ENCODE data around the gene STRADB.

DNA sequence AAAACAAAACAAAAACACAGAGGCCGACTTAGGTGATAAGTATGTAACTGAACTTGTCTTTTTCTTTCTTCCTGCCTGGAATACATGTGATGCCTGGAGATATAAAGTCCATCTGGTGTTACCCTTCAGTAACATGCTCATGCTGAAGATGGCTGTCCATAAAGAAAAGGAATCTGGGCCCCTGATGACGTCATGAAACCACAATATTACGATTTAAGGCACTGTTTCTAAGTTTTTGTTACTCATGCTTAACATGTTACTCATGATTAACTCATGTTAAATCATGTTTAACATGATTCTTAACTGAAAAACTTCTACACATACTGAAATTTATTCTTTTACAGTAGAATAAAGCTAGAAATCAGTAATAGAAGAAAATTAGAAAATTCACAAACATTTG is 49.0 kb downstream of the STRADB start:
- TF ChIP-seq, protein P1, sequence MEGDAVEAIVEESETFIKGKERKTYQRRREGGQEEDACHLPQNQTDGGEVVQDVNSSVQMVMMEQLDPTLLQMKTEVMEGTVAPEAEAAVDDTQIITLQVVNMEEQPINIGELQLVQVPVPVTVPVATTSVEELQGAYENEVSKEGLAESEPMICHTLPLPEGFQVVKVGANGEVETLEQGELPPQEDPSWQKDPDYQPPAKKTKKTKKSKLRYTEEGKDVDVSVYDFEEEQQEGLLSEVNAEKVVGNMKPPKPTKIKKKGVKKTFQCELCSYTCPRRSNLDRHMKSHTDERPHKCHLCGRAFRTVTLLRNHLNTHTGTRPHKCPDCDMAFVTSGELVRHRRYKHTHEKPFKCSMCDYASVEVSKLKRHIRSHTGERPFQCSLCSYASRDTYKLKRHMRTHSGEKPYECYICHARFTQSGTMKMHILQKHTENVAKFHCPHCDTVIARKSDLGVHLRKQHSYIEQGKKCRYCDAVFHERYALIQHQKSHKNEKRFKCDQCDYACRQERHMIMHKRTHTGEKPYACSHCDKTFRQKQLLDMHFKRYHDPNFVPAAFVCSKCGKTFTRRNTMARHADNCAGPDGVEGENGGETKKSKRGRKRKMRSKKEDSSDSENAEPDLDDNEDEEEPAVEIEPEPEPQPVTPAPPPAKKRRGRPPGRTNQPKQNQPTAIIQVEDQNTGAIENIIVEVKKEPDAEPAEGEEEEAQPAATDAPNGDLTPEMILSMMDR (IDR thresholded peaks at IDR 0.05): no peak
- TF ChIP-seq EP300 (IDR thresholded peaks at IDR 0.05): no peak
- no peak for TF ChIP-seq POLR2AphosphoS5 (IDR thresholded peaks at IDR 0.05)
- TF ChIP-seq POLR2A (IDR thresholded peaks at IDR 0.05): no peak

Data from gastroesophageal sphincter (tissue), 3 donors.